GM18526 (cell line): ENCODE data around the gene ARIH2.

Experiments used
- POLR2A ChIP-seq: IDR thresholded peaks from 3 replicates; pipeline ENCODE4 v1.6.1; 2011; ENCODE audit not compliant: insufficient read length; ENCODE audit errors: extremely low read depth

ARIH2 gene

GRCh38 chr3:49025793-49026520 is 107.3 kb downstream of the ARIH2 start:
- TF ChIP-seq POLR2A: no peak

GRCh38 chr3:49026536-49026935 is 107.9 kb downstream of the ARIH2 start:
- TF ChIP-seq POLR2A: no peak

- TF ChIP-seq POLR2A: no peak
Measured at GRCh38 chr3:49027634-49028033, 109.0 kb downstream of the ARIH2 start.

- no peak for TF ChIP-seq POLR2A
Measured at GRCh38 chr3:49028298-49028672, 109.6 kb downstream of the ARIH2 start.

GRCh38 chr3:49028673-49029562 is 110.3 kb downstream of the ARIH2 start, which contains the start of gene IMPDH2:
Gene IMPDH2, minus strand, starts transcription at chr3:49029398. Its CDS starts 48 bp downstream, at chr3:49029350.
- peak; percentile 100 for TF ChIP-seq POLR2A

GRCh38 chr3:49029563-49029884 is 110.9 kb downstream of the ARIH2 start:
- TF ChIP-seq POLR2A: no peak

- no peak for TF ChIP-seq POLR2A
Measured at GRCh38 chr3:49030321-49030720, 111.7 kb downstream of the ARIH2 start.

- TF ChIP-seq POLR2A: no peak
Measured at GRCh38 chr3:49032646-49033304, 114.1 kb downstream of the ARIH2 start.

GRCh38 chr3:49034650-49035049 is 116.0 kb downstream of the ARIH2 start:
- no peak for TF ChIP-seq POLR2A

GRCh38 chr3:49035281-49035680 is 116.6 kb downstream of the ARIH2 start:
- no peak for TF ChIP-seq POLR2A
